HG02588 (cell line): ENCODE results near the gene SELENOO.
"Not testable (repeated sequence)": the region's sequence is repeated elsewhere in the genome, so short reads cannot be mapped to it uniquely, and the experiment has no call there.

Experiments
- ATAC-seq: cut with Tn5 transposase; IDR thresholded peaks from one replicate; pipeline ENCODE4 v1.9.1; 2021; ENCODE audit warnings: mild to moderate bottlenecking, moderate library complexity; ENCODE audit not compliant: unreplicated experiment

SELENOO gene, protein sequence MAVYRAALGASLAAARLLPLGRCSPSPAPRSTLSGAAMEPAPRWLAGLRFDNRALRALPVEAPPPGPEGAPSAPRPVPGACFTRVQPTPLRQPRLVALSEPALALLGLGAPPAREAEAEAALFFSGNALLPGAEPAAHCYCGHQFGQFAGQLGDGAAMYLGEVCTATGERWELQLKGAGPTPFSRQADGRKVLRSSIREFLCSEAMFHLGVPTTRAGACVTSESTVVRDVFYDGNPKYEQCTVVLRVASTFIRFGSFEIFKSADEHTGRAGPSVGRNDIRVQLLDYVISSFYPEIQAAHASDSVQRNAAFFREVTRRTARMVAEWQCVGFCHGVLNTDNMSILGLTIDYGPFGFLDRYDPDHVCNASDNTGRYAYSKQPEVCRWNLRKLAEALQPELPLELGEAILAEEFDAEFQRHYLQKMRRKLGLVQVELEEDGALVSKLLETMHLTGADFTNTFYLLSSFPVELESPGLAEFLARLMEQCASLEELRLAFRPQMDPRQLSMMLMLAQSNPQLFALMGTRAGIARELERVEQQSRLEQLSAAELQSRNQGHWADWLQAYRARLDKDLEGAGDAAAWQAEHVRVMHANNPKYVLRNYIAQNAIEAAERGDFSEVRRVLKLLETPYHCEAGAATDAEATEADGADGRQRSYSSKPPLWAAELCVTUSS

DNA sequence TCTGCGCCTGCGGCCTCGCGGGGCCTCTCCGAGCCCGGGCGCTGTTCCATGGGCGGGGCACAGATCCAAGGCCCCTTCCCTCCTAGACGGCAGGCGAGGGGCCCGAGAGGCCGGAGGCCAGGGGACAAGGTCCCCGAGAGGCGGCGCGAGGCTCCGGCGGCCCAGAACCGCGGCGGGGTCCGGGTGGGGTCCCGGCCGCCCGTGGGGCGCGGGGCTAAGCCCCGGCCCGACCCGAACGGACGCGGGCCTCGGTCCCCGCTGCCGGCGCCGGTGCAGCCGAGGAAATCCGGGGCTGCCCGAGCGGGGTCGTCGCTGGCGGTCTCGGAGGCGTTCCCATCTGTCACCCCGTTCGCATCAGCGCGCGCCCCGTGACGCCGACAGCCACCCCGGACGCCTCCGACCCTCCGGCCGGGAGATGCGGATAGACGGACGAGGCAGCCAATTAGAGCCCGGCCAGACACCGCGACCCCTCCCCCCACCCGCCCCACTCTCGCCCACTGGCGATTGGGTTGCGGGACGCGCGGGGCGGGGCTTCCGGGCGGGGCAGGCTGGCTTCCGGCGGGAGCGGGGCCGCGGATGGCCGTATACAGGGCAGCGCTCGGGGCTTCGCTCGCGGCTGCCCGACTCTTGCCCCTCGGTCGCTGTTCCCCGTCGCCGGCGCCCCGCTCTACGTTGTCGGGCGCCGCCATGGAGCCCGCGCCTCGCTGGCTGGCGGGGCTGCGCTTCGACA lies at the start of gene SELENOO:
Gene SELENOO, plus strand, starts transcription at position 551 of the 730 bp plus-strand sequence. Its CDS starts 26 bp downstream, at position 577.
- ATAC-seq: peak; percentile 56

GRCh38 chr22:50151571-50152537 lies 49.0 kb upstream of the SELENOO start:
- no peak for ATAC-seq

DNA sequence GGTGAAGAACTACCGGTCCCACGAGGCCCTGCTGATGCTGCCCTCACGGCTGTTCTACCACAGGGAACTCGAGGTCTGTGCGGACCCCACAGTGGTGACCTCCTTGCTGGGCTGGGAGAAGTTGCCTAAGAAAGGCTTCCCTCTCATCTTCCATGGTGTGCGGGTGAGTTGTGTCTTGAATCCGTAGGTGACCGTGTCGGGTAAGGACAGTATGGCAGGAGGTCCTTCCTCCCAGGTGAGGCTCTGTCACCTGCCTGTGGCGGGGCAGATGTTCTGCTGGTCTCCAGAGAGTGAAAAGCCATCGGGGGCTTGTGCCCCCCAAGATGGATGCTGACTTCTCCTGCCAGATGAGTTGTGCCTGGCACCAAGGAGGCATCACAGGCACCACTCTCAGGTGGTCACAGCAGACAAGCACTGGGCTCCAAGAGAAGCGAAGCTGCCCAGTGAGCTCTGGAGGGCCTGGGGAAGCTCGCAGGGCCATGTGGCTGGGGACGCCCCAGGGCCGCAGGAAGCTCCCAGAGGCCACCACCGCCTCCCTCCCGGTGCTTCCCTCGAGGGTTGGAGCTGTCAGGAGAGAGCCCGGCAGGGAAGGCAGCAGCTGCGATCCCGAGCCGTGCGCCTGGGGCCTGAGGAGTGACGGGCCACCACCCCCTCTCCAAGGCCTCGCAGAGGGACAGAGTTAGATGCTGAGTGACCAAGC lies 47.6 kb upstream of the SELENOO start:
- no peak for ATAC-seq

GRCh38 chr22:50153756-50154140 lies 47.1 kb upstream of the SELENOO start:
- no peak for ATAC-seq

DNA sequence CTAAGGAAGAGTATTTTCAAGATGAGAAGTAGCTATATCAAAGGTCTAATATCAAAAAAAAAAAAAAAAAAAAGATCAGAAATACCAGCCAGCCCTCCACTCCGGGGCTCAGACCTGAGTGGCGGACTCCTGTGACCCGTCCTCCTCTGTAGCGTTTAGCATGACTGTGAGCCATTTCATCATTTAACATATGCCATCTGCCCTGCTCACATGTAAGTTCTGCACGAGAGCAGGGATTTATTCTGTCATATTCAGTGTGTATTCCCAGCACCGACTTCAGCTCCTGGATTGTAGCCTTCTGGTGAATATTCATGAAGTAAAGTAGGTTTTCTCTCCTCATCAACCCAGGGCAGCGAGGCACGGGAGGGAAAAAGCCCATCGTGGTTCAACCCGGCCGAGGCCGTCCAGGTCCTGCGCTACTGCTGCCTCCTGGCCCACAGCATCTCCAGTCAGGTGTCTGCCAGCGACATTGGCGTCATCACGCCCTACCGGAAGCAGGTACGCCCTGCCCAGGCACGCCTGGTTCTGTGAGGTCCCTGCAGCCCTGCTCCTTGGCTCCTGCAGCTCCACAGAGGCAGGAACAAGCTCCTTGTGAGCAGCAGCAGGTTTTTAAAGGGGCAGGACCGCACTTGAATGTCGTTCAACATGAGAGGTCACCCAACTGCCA lies 43.0 kb upstream of the SELENOO start:
- ATAC-seq: no peak

- no peak for ATAC-seq
Observed at GRCh38 chr22:50160947-50161346, 39.9 kb upstream of the SELENOO start.

GRCh38 chr22:50161508-50162390 lies 39.1 kb upstream of the SELENOO start:
- no peak for ATAC-seq

GRCh38 chr22:50162391-50162956 lies 38.3 kb upstream of the SELENOO start:
- ATAC-seq: no peak

DNA sequence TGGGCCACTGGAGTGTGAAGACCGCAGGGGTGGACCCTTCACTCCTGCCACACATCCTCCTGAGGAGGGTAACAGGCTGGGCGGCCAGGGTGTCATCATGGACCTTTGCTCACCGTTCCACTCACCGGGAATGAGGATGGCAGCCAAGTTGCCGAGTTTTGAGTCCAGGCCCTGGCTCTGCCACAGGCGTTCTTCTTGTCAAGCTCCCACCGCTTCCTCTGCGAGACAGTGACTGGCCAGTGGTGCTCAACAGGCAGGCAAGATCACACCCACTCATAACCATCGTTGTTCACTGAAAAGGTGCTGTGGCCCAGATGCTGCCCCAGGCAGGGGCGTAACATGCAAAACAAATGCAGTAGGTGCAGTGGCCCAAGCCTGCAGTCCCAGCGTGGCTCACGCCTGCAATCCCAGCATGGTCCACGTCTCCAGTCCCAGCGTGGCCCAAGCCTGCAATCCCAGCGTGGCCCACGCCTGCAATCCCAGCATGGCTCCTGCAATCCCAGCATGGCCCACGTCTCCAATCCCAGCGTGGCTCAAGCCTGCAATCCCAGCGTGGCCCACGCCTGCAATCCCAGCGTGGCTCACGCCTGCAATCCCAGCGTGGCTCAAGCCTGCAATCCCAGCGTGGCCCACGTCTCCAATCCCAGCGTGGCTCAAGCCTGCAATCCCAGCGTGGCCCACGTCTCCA lies 35.2 kb upstream of the SELENOO start:
- no peak for ATAC-seq

- no peak for ATAC-seq
Observed at GRCh38 chr22:50167689-50168489, 32.9 kb upstream of the SELENOO start.

DNA sequence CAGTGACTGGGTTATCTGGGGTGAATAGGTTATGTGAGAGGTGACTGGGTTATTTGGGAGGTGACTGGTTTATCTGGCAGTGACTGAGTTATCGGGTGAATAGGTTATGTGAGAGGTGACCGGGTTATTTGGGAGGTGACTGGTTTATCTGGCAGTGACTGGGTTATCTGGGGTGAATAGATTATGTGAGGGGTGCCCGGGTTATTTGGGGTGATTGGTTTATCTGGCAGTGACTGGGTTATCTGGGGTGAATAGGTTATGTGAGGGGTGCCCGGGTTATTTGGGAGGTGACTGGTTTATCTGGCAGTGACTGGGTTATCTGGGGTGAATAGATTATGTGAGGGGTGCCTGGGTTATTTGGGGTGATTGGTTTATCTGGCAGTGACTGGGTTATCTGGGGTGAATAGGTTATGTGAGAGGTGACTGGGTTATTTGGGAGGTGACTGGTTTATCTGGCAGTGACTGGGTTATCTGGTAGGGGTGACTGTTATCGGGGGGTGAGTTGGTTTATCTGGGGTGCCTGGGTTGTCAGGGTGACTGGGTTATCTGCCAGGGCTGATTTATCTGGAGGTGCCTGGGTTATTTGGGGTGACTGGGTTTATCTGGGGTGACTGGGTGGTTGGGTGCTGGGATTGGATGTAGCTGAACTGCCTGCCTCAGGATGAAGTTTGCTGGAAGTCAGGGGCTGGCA lies 32.2 kb upstream of the SELENOO start:
- not testable (repeated sequence) for ATAC-seq

DNA sequence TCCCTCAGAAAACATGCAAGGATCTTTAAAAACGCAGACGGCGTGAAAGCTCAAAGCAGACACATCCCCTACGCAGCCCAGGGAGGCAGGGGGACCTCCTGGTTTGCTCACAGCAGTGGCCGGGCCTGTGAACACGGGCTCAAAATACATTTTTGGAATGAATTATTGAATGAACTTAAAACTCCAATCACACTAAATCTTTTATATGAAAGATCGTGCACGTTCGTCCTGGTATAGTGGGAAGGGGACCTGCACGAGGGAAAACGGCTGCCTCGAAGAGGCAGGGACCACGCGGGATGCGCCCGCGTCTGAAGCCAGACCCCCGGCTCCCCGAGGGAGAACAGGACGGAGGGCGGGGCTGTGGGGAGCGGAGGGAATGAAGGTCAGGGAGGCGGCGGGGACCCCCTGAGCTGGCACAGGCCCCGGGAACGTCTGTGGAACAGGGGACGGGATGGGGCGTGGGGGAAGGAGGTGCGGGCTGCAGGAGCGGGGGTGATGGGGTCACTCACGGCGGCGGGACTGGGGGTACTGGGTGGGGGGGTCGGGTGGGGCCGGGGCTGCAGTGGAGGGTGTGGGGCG lies 31.5 kb upstream of the SELENOO start:
- no peak for ATAC-seq

DNA sequence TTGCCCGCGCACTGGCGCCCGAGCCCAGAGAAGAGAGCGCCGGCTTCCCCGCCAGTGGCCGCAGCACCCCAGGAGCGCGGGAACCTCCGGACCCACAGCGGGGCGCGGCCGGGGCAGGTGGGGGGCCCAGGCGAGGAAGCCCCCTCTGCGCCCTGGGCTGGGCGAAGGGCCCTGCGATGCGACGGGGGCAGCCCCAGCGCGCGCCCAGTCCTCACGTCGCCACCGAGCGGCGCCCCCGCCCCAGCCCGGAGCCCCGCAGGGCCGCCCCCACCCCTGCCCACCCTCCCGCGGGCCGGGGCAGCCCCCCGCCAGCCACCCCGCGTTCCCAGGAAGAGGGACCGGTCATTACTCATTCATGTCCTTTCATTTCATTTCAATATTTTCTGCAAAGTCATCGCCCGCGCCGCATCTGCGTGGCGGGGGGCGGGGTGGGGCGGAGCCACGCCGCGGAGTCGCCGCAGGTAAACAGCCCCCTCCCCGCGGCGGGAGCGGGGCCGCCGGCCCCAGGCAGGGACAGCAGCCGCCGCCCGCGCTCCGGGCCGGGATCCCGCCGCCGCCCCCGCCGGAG lies 31.0 kb upstream of the SELENOO start:
- ATAC-seq: no peak

GRCh38 chr22:50170453-50171318 lies 30.1 kb upstream of the SELENOO start, which contains the start of gene PANX2:
Gene PANX2 (plus strand): TSS chr22:50170731. CDS start chr22:50170731, 0 bp downstream.
- no peak for ATAC-seq
